ENCODE measurements around the gene QPRT.
"Not testable (repeated sequence)": the region's sequence is repeated elsewhere in the genome, so short reads cannot be mapped to it uniquely, and the experiment has no call there.

QPRT gene

DNA sequence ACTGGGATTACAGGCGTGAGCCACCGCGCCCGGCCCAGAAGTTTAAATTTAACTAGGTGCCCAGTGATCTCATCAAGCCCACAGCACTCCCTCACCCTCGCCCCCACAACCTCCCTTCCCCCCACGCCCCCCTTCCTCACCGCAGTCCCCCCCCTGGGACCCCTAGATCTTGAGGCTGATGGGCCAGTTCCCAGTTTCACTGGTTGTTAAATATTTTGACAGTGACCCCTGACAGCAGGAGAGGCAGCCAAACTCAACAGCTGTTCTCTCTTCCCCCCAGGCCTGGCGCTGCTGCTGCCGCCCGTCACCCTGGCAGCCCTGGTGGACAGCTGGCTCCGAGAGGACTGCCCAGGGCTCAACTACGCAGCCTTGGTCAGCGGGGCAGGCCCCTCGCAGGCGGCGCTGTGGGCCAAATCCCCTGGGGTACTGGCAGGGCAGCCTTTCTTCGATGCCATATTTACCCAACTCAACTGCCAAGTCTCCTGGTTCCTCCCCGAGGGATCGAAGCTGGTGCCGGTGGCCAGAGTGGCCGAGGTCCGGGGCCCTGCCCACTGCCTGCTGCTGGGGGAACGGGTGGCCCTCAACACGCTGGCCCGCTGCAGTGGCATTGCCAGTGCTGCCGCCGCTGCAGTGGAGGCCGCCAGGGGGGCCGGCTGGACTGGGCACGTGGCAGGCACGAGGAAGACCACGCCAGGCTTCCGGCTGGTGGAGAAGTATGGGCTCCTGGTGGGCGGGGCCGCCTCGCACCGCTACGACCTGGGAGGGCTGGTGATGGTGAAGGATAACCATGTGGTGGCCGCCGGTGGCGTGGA, 15.6 kb downstream of the QPRT start:
- TF ChIP-seq CTCF (IDR thresholded peaks at IDR 0.05; ENCODE audit: poor library complexity, severe bottlenecking): no peak
- Histone ChIP-seq H3K27ac (ENCODE audit: poor library complexity, severe bottlenecking) (no peak overlapping the region), H3K36me3 (ENCODE audit: low read depth) (no peaks in the 10 kb centered on the region), H3K4me1 (ENCODE audit: insufficient read depth, poor library complexity, severe bottlenecking) (no peaks in the 10 kb centered on the region), H3K27me3 (ENCODE audit: insufficient read depth, poor library complexity, severe bottlenecking) (no peaks in the 10 kb centered on the region), H3K4me3 (ENCODE audit: severe bottlenecking) (no peak overlapping the region), H3K9me3 (ENCODE audit: severe bottlenecking) (no peaks in the 10 kb centered on the region)
- ATAC-seq (ENCODE audit: low read depth): no peak
- DNase-seq (ENCODE audit: low spot score): no peak

DNA sequence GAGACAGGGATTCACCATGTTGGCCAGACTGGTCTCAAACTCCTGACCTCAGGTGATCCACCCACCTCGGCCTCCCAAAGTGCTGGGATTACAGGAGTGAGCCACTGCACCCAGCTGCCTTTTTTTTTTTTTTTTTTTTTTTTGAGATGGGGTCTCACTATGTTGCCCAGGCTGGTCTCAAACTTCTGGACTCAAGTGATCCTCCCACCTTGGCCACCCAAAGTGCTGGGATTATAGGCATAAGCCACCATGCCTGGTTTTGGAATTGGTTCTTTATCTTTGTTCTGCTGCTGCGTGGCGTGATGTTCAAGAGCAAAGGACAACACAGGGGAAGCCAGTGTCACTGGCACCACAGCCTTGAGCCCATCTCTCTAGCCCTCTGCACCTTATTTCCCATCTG, 16.7 kb downstream of the QPRT start:
- H3K36me3 ChIP-seq (ENCODE audit: low read depth); H3K4me1 ChIP-seq (ENCODE audit: insufficient read depth, poor library complexity, severe bottlenecking); ATAC-seq (ENCODE audit: low read depth); H3K27ac ChIP-seq (ENCODE audit: poor library complexity, severe bottlenecking); H3K9me3 ChIP-seq (ENCODE audit: severe bottlenecking); H3K4me3 ChIP-seq (ENCODE audit: severe bottlenecking); DNase-seq (ENCODE audit: low spot score); H3K27me3 ChIP-seq (ENCODE audit: insufficient read depth, poor library complexity, severe bottlenecking): not testable (repeated sequence)

DNA sequence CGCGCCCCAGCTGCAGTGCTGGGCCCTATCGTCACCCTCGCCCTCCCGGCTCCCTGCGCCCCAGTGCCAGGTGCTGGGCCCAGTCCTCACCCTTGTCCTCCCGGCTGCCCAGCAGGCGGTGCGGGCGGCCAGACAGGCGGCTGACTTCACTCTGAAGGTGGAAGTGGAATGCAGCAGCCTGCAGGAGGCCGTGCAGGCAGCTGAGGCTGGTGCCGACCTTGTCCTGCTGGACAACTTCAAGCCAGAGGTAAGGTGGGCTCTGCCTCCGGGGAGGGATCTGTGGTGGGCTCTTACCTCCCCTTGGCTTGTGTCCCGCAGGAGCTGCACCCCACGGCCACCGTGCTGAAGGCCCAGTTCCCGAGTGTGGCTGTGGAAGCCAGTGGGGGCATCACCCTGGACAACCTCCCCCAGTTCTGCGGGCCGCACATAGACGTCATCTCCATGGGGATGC, 17.9 kb downstream of the QPRT start:
- no peaks in the 10 kb centered on the region for H3K9me3 ChIP-seq (ENCODE audit: severe bottlenecking)
- DNase-seq (ENCODE audit: low spot score): no peak
- H3K4me3 ChIP-seq (ENCODE audit: severe bottlenecking): no peak overlapping the region
- no peaks in the 10 kb centered on the region for H3K4me1 ChIP-seq (ENCODE audit: insufficient read depth, poor library complexity, severe bottlenecking)
- H3K27me3 ChIP-seq (ENCODE audit: insufficient read depth, poor library complexity, severe bottlenecking): no peaks in the 10 kb centered on the region
- H3K27ac ChIP-seq (ENCODE audit: poor library complexity, severe bottlenecking): no peak overlapping the region
- H3K36me3 ChIP-seq (ENCODE audit: low read depth): no peaks in the 10 kb centered on the region
- no peak for TF ChIP-seq CTCF (IDR thresholded peaks at IDR 0.05; ENCODE audit: poor library complexity, severe bottlenecking)
- no peak for ATAC-seq (ENCODE audit: low read depth)

DNA sequence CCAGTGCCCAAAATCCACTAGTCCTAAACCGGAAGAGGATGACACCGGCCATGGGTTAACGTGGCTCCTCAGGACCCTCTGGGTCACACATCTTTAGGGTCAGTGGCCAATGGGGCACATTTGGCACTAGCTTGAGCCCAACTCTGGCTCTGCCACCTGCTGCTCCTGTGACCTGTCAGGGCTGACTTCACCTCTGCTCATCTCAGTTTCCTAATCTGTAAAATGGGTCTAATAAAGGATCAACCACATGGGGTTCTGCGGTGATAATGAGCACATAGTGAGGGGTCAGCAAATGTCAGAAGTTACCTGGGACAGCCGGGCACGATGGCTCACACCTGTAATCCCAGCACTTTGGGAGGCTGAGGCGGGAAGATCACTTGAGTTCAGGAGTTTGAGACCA, 18.4 kb downstream of the QPRT start:
- no peaks in the 10 kb centered on the region for H3K27me3 ChIP-seq (ENCODE audit: insufficient read depth, poor library complexity, severe bottlenecking)
- no peak overlapping the region for H3K4me3 ChIP-seq (ENCODE audit: severe bottlenecking)
- H3K27ac ChIP-seq (ENCODE audit: poor library complexity, severe bottlenecking): no peak overlapping the region
- no peak for TF ChIP-seq CTCF (IDR thresholded peaks at IDR 0.05; ENCODE audit: poor library complexity, severe bottlenecking)
- DNase-seq (ENCODE audit: low spot score) (no peak), ATAC-seq (ENCODE audit: low read depth) (no peak)
- H3K4me1 ChIP-seq (ENCODE audit: insufficient read depth, poor library complexity, severe bottlenecking): no peaks in the 10 kb centered on the region
- no peaks in the 10 kb centered on the region for H3K9me3 ChIP-seq (ENCODE audit: severe bottlenecking)
- H3K36me3 ChIP-seq (ENCODE audit: low read depth): no peaks in the 10 kb centered on the region

DNA sequence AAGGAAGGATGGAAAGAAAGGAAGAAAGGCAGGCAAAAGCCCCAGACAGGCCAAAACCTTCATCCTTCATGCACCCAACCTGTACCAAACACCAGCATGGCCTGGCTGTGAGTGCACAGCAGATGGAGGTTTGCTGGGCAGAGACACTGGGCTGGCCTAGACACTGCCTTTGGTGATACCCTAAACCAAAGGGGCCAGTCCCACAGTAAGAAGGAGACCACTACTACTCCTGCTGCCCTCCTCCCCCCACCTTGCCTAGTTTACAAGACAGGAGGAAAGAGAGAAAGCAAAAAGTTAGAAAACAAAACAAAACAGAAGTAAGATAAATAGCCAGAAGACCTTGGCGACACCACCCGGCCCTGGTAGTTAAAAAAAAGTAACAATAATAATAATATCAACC, 19.1 kb downstream of the QPRT start:
- H3K4me3 ChIP-seq (ENCODE audit: severe bottlenecking): no peak overlapping the region
- H3K36me3 ChIP-seq (ENCODE audit: low read depth): no peaks in the 10 kb centered on the region
- TF ChIP-seq CTCF (IDR thresholded peaks at IDR 0.05; ENCODE audit: poor library complexity, severe bottlenecking): no peak
- no peak overlapping the region for H3K27ac ChIP-seq (ENCODE audit: poor library complexity, severe bottlenecking)
- H3K4me1 ChIP-seq (ENCODE audit: insufficient read depth, poor library complexity, severe bottlenecking): no peaks in the 10 kb centered on the region
- DNase-seq (ENCODE audit: low spot score) (no peak), ATAC-seq (ENCODE audit: low read depth) (no peak)
- no peaks in the 10 kb centered on the region for H3K27me3 ChIP-seq (ENCODE audit: insufficient read depth, poor library complexity, severe bottlenecking)
- H3K9me3 ChIP-seq (ENCODE audit: severe bottlenecking): no peaks in the 10 kb centered on the region

Data from RWPE2 (cell line).